GM20431 (cell line): ENCODE results near the gene ESPN.
"Not testable (repeated sequence)": the region's sequence is repeated elsewhere in the genome, so short reads cannot be mapped to it uniquely, and the experiment has no call there.

ENCODE experiments used
- in situ Hi-C: fragments of 300-500 bp; cut with MseI, MboI; formaldehyde crosslinking; loops from one replicate; pipeline ENCODE4 v1.15.0; 2020; ENCODE audit warnings: low sequenced_read_pairs; ENCODE audit not compliant: unreplicated experiment

The ESPN gene

GRCh38 chr1:6490181-6491080 lies 65.9 kb downstream of the ESPN start:
- in situ Hi-C loops: no loop called here

DNA sequence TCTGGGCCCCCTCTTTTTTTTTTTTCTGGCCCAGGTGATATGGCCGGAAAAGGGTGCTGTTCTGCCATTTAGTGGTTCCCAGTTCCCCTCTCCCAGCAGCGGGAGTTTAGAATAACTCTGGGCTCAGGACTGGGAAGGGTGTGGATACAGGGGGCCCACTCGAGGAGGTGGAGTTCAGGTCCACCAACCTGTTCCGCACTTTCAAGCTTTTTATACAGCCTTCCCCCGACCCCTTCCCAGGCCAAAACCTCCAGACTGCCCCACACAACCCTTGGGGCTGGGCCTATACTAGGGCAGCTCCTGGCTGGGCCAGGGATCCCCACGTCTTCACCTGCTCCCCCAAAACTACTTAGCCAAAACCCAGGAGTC lies 66.5 kb downstream of the ESPN start:
- in situ Hi-C loops: no loop called here

- in situ Hi-C loops: no loop called here
Measured at GRCh38 chr1:6491480-6491962, 66.9 kb downstream of the ESPN start, which contains the start of gene PLEKHG5. TSS of gene PLEKHG5 (minus strand) at chr1:6491667. CDS start at chr1:6477571, 14,096 bp downstream.

DNA sequence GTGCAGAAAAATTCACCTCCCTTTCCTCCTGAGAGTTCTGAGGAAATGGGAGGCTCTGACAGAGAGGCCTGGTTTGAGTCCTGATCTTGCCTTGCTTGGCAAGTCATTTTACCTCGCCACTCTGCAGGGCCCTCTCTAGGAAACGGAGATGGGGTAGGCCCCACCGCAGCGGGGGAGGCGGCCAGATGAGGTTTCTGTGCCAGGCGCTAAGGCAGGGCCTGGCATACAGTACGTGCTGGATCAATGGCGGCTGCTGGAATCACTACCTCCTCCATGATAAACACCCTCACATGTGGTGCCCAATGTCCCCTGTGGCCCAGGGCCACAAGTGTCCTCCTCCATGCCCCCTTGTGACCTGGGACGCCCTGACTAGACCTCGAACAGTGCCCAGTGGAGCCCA lies 67.4 kb downstream of the ESPN start:
- in situ Hi-C loops: no loop called here

DNA sequence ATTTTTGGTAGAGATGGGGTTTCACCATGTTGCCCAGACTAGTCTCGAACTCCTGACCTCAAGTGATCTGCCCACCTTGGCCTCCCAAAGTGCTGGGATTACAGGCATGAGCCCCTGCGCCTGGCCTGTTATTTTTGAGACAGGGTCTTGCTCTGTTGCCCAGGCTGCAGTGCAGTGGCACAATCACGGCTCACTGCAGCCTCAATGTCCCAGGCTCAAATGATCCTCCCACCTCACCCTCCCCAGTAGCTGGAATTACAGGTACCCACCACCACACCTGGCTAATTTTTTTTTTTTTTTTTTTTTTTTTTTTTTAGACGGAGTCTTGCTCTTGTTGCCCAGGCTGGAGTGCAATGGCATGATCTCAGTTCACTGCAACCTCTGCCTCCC lies 69.3 kb downstream of the ESPN start:
- in situ Hi-C loops: not testable (repeated sequence)

GRCh38 chr1:6494627-6495026 lies 70.1 kb downstream of the ESPN start:
- in situ Hi-C loops: no loop called here

GRCh38 chr1:6495041-6495441 lies 70.5 kb downstream of the ESPN start:
- in situ Hi-C loops: no loop called here

- in situ Hi-C loops: no loop called here
Measured at GRCh38 chr1:6495540-6496364, 71.2 kb downstream of the ESPN start.

DNA sequence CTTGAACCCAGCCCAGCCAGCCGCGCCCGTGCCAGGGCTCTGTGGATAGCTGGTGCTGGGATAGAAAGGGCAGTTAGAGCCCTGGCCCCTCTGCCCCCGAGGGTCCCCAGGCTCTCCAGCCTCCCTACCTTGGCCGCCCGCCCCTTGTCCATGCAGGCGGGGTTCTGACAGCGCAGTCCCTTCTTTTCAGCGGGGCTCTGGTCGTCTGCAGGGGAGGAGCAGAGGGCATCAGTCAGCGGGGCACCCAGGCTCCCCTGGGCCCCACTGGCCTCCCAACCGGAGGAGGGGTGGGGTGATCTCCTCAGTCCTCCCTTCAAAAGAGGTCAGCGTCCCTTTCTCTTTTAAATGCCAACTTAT lies 71.8 kb downstream of the ESPN start:
- in situ Hi-C loops: no loop called here

DNA sequence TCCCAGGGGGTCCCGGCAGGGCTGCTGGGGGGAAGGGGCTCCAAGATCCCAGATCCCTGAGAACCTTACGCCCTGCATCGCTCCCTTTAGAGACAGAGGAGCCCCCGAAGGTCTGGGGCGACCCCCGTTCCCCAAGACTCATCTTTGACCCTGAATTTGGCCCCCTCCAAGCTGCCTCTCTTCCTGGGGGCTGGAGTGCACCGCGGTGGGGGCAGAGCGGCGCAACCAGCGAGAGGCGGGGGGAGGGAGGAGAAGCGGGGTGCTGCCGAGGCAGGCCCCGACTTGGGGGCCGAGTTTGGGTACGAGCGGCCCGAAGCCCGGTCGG lies 72.3 kb downstream of the ESPN start:
- in situ Hi-C loops: no loop called here

DNA sequence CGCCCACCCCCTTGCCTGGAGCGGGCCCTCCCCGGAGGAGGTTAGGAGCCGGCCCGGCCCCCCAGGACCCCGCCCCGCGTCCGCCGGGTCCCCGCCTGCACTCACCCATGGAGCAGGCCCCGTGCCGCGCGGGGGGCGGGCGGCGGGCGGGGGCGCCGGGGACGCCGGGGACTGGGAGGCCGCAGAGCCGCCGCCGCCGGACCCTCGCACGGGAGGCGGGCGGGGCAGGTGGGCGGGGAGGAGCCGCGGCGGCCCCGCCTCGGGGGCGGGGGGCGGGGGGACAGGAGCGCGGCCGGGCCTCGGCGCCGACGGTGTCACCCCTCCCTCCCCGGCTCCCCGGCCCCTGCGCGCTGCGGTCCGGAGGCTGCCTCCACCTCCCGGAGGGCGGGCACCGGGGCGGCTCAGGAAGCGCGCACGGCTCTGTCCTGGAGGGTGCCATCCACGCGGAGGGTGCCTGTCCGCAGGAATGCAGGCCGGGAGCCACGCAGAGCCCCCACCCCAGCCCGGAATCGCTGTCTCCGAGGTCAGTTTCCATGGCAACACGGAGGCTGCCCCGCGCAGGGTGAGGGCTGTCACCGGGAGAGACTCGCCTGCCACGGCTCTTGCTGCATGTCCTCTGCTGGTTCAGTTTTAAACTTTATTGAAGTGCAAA lies 72.8 kb downstream of the ESPN start:
- in situ Hi-C loops: no loop called here

- in situ Hi-C loops: no loop called here
Measured at GRCh38 chr1:6497867-6498575, 73.4 kb downstream of the ESPN start.

DNA sequence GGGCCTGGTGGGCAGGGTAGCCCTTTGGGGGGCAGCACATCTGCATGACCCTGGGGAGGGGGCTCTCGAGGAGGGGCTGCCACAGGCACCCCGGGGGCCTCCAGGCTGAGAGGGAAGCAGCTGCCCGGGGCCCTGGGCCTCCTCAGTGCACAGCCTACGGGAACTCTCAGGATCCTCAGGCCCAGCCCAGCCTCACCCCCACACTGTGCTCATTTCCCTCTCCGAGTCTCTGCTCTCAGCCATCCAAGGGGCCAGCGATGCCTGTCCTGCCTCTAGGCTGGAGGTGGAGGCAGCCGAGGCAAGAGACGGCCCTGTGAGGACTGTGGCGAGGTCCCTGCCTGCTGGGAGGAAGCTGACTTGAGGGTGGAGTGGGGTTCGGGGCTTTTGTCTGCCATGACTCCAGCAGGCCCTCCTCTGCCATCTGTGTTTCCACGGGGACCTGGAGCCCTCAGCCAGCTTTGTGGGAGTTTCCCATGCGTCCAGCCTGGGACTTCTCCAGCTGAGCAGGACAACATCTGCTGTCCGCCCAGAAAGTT lies 74.1 kb downstream of the ESPN start:
- in situ Hi-C loops: no loop called here

DNA sequence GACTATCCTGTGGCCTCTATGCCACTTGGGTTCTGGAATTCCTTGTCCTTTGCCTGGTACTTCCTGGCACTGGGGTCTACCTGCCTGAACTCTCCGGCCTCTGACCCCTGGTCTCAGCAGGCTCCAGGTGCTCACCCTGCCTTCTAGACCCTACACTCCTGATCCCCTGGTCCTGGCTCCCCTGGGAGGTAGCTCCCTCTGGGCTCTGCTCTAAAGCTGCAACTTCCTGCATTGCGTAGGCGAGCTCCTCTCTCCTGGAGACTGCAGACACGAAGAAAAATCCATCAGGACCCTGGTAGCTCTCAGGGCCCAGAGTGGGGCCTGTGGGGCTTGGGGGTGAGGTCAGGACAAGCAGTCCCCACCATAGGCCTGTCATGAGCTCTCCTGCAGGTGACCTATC lies 74.7 kb downstream of the ESPN start:
- in situ Hi-C loops: no loop called here

GRCh38 chr1:6500544-6501278 lies 76.1 kb downstream of the ESPN start:
- in situ Hi-C loops: no loop called here

- in situ Hi-C loops: no loop called here
Measured at GRCh38 chr1:6501279-6501813, 76.8 kb downstream of the ESPN start.

GRCh38 chr1:6502000-6502891 lies 77.7 kb downstream of the ESPN start:
- in situ Hi-C loops: no loop called here
